H9 (cell line): ENCODE data around the gene TMC1. TPM values are rescaled to one million over a fixed set of nuclear protein-coding genes. Genes with fewer than 3 reads are reported as not detected.

Experiments used
- DNase-seq: peaks from one replicate; pipeline ENCODE4 v3.0.0-alpha.2; 2017
- H2AFZ ChIP-seq: one replicate; pipeline ENCODE4 v1.6.1; 2013; ENCODE audit warnings: mild to moderate bottlenecking, low read length, control low read depth, moderate library complexity
- H2AK5ac ChIP-seq: 2 replicates; pipeline ENCODE4 v1.6.1; 2013; ENCODE audit warnings: low read length, control low read depth, mixed read lengths; ENCODE audit not compliant: insufficient read length
- H2BK120ac ChIP-seq: one replicate; pipeline ENCODE4 v1.6.1; 2013; ENCODE audit warnings: low read depth, mild to moderate bottlenecking, low read length, control low read depth, inconsistent platforms; ENCODE audit not compliant: poor library complexity, severe bottlenecking
- H2BK12ac ChIP-seq: 2 replicates; pipeline ENCODE4 v1.6.1; 2013; ENCODE audit warnings: low read length, control low read depth, mixed read lengths, low read depth; ENCODE audit not compliant: insufficient read length
- H2BK15ac ChIP-seq: 2 replicates; pipeline ENCODE4 v1.6.1; 2013; ENCODE audit warnings: low read depth, low read length, control low read depth
- H2BK20ac ChIP-seq: one replicate; pipeline ENCODE4 v1.6.1; 2013; ENCODE audit warnings: low read depth, mild to moderate bottlenecking, low read length, control low read depth, inconsistent platforms; ENCODE audit not compliant: poor library complexity, severe bottlenecking
- H2BK5ac ChIP-seq: 2 replicates; pipeline ENCODE4 v1.6.1; 2013; ENCODE audit warnings: low read length, control low read depth, mixed read lengths; ENCODE audit not compliant: insufficient read length
- H3K14ac ChIP-seq: 2 replicates; pipeline ENCODE4 v1.6.1; 2013; ENCODE audit warnings: low read length, control low read depth; ENCODE audit not compliant: insufficient read depth
- H3K18ac ChIP-seq: 2 replicates; pipeline ENCODE4 v1.6.1; 2013; ENCODE audit warnings: low read depth, mild to moderate bottlenecking, mixed read lengths, low read length, control low read depth; ENCODE audit not compliant: insufficient read length
- H3K23ac ChIP-seq: 2 replicates; pipeline ENCODE4 v1.6.1; 2013; ENCODE audit warnings: low read length, control low read depth, mixed read lengths, low read depth; ENCODE audit not compliant: insufficient read length
- H3K23me2 ChIP-seq: 2 replicates; pipeline ENCODE4 v1.6.1; 2013; ENCODE audit warnings: low read depth, mild to moderate bottlenecking, mixed read lengths, low read length, control low read depth; ENCODE audit not compliant: insufficient read length, poor library complexity, severe bottlenecking
- H3K27ac ChIP-seq: 2 replicates; pipeline ENCODE4 v1.5.1; 2013; ENCODE audit warnings: low read length, control low read depth, mixed read lengths, low read depth; ENCODE audit not compliant: insufficient read length
- H3K27me3 ChIP-seq: 2 replicates; pipeline ENCODE4 v1.6.1; 2013; ENCODE audit warnings: low read length, control low read depth, inconsistent platforms; ENCODE audit not compliant: insufficient read depth
- H3K4ac ChIP-seq: 2 replicates; pipeline ENCODE4 v1.6.1; 2013; ENCODE audit warnings: low read depth, mild to moderate bottlenecking, control low read depth, inconsistent platforms, low read length, moderate library complexity
- H3K4me1 ChIP-seq: 2 replicates; pipeline ENCODE4 v1.6.1; 2013; ENCODE audit warnings: low read length, control low read depth, inconsistent platforms; ENCODE audit not compliant: insufficient read depth
- H3K4me2 ChIP-seq: 2 replicates; pipeline ENCODE4 v1.6.1; 2013; ENCODE audit warnings: low read length, control low read depth, mixed read lengths; ENCODE audit not compliant: insufficient read length, insufficient read depth
- H3K56ac ChIP-seq: 2 replicates; pipeline ENCODE4 v1.6.1; 2013; ENCODE audit warnings: low read depth, mild to moderate bottlenecking, mixed read lengths, low read length, control low read depth; ENCODE audit not compliant: insufficient read length
- H3K79me1 ChIP-seq: 2 replicates; pipeline ENCODE4 v1.6.1; 2013; ENCODE audit warnings: low read depth, mild to moderate bottlenecking, moderate library complexity, low read length, control low read depth, inconsistent platforms; ENCODE audit not compliant: insufficient read depth, poor library complexity, severe bottlenecking
- H3K79me2 ChIP-seq: 2 replicates; pipeline ENCODE4 v1.6.1; 2013; ENCODE audit warnings: low read length, control low read depth, inconsistent platforms; ENCODE audit not compliant: insufficient read depth
- H3K9ac ChIP-seq: 2 replicates; pipeline ENCODE4 v1.6.1; 2013; ENCODE audit warnings: low read length, control low read depth, mixed read lengths; ENCODE audit not compliant: insufficient read length; ENCODE audit errors: extremely low read depth
- H3K9me3 ChIP-seq: one replicate; pipeline ENCODE4 v1.6.1; 2013; ENCODE audit warnings: low read depth, low read length, inconsistent platforms; ENCODE audit not compliant: control insufficient read depth
- H3T11ph ChIP-seq: one replicate; pipeline ENCODE4 v1.6.1; 2013; ENCODE audit warnings: mild to moderate bottlenecking, low read length, control low read depth, inconsistent platforms
- H4K20me1 ChIP-seq: one replicate; pipeline ENCODE4 v1.6.1; 2013; ENCODE audit not compliant: control insufficient read depth, insufficient read length, insufficient read depth
- H4K5ac ChIP-seq: 2 replicates; pipeline ENCODE4 v1.6.1; 2013; ENCODE audit warnings: low read depth, mild to moderate bottlenecking, mixed read lengths, low read length, control low read depth; ENCODE audit not compliant: insufficient read length
- H4K8ac ChIP-seq: replicated peaks from 2 replicates; pipeline ENCODE4 v1.6.1; 2013; ENCODE audit warnings: low read length, control low read depth, mixed read lengths, low read depth; ENCODE audit not compliant: insufficient read length
- H4K91ac ChIP-seq: 2 replicates; pipeline ENCODE4 v1.6.1; 2013; ENCODE audit warnings: low read depth, mild to moderate bottlenecking, moderate library complexity, mixed read lengths, low read length, control low read depth; ENCODE audit not compliant: insufficient read length
- H3K27ac Mint-ChIP-seq, 3 experiments: 2 replicates in 2 of 3; 3 replicates in 1 of 3; pipeline ENCODE4 v1.8.0; 2020 to 2021; ENCODE audit warnings: mixed read lengths in 3 of 3, mild to moderate bottlenecking in 1 of 3, moderate library complexity in 1 of 3
- H3K27me3 Mint-ChIP-seq: 2 replicates; pipeline ENCODE4 v1.8.0; 2021; ENCODE audit warnings: low read depth, mild to moderate bottlenecking, moderate library complexity, mixed read lengths
- H3K36me3 Mint-ChIP-seq, 3 experiments: 2 replicates in 2 of 3; 3 replicates in 1 of 3; pipeline ENCODE4 v1.8.0; 2020 to 2021; ENCODE audit warnings: low read depth in 3 of 3, mixed read lengths in 3 of 3; ENCODE audit not compliant: insufficient read depth in 1 of 3
- H3K4me1 Mint-ChIP-seq, 2 experiments: 2 replicates each; pipeline ENCODE4 v1.8.0; 2020; ENCODE audit warnings: mixed read lengths in 2 of 2
- H3K4me3 Mint-ChIP-seq, 2 experiments: 2 replicates in 1 of 2; 3 replicates in 1 of 2; pipeline ENCODE4 v1.8.0; 2020 to 2021; ENCODE audit warnings: mild to moderate bottlenecking in 2 of 2, mixed read lengths in 2 of 2, moderate library complexity in 1 of 2
- H3K9me3 Mint-ChIP-seq, 2 experiments: 2 replicates in 1 of 2; 3 replicates in 1 of 2; pipeline ENCODE4 v1.8.0; 2020; ENCODE audit warnings: mild to moderate bottlenecking in 2 of 2, mixed read lengths in 2 of 2, moderate library complexity in 1 of 2
- CTCF ChIP-seq: fragments of 200-600 bp; sonication (generic); conservative IDR thresholded peaks from 3 replicates; pipeline ENCODE4 v1.8.0; 2021; ENCODE audit warnings: antibody characterized with exemption, mild to moderate bottlenecking
- WGBS: extraction: QIAGEN DNeasy Blood & Tissue Kit; methylation state at CpG from one replicate; pipeline ENCODE4 v1.1.7; 2013; ENCODE audit warnings: missing lambda C conversion rate, low lambda C conversion rate, mixed read lengths; ENCODE audit not compliant: insufficient read length; ENCODE audit errors: extremely low coverage; 5-methylcytosine and 5-hydroxymethylcytosine counted together
- total RNA-seq: library from RNA; stranded (reverse); gene quantifications from 2 replicates; pipeline ENCODE4 v1.2.1, GENCODE V29; 2021

TMC1 gene
- total RNA-seq, 1 experiment from 2014 or later, result 2.4 TPM

- Histone ChIP-seq H3K23ac (no peak overlapping the region), H3K27ac (no peak overlapping the region), H2AK5ac (no peak overlapping the region), H3K9me3 (no peaks in the 10 kb centered on the region), H4K8ac (no peak overlapping the region), H3K79me1 (no peaks in the 10 kb centered on the region), H3K56ac (no peak overlapping the region), H2BK12ac (no peak overlapping the region), H2BK120ac (no peak overlapping the region), H2AFZ (no peak overlapping the region), H3K4ac (no peak overlapping the region), H2BK5ac (no peak overlapping the region), H4K91ac (no peak overlapping the region), H4K20me1 (no peaks in the 10 kb centered on the region), H3K4me2 (no peak overlapping the region), H3K79me2 (no peaks in the 10 kb centered on the region), H2BK15ac (no peak overlapping the region), H3K23me2 (no peaks in the 10 kb centered on the region), H4K5ac (no peak overlapping the region), H3K27me3 (no peaks in the 10 kb centered on the region), H3K4me1 (peaks cover 2% of the 10 kb centered on the region; the same call in 1 of the 2 replicates), H3K9ac (no peak overlapping the region), H3K14ac (no peak overlapping the region), H3K18ac (no peak overlapping the region), H3T11ph (no peak overlapping the region), H2BK20ac (no peak overlapping the region)
- peaks cover 4 to 24% (median 15%) of the 10 kb centered on the region in 3 experiments for H3K36me3 Mint-ChIP-seq
- peaks cover 20 to 23% of the 10 kb centered on the region in 2 experiments for H3K9me3 Mint-ChIP-seq
- no peak for DNase-seq
- TF ChIP-seq CTCF, result no peak
- H3K4me3 Mint-ChIP-seq, result no peak overlapping the region
- H3K27me3 Mint-ChIP-seq, result peaks cover 2% of the 10 kb centered on the region; the same call in 1 of the 2 replicates
- H3K4me1 Mint-ChIP-seq, result peaks cover 12% of the 10 kb centered on the region in 2 experiments
- H3K27ac Mint-ChIP-seq, result no peak overlapping the region
- no CpG with 5 or more reads among the region's 4 CpGs for WGBS
Observed at GRCh38 chr9:72534931-72535330, 13.5 kb downstream of the TMC1 start.
